Astrocyte (in vitro differentiated cells and primary cell): ENCODE data around the gene SLC35F6.

Experiments
- EZH2 ChIP-seq: IDR thresholded peaks from 2 replicates; pipeline ENCODE4 v1.6.1; 2012; ENCODE audit warnings: mild to moderate bottlenecking, low read length, inconsistent platforms; ENCODE audit not compliant: insufficient read depth
- TF ChIP-seq, protein P1 (sequence below): IDR thresholded peaks from 2 replicates; pipeline ENCODE4 v1.5.1; 2011; ENCODE audit warnings: low read depth, mild to moderate bottlenecking, inconsistent platforms, low read length, moderate library complexity; ENCODE audit not compliant: insufficient read depth

DNA sequence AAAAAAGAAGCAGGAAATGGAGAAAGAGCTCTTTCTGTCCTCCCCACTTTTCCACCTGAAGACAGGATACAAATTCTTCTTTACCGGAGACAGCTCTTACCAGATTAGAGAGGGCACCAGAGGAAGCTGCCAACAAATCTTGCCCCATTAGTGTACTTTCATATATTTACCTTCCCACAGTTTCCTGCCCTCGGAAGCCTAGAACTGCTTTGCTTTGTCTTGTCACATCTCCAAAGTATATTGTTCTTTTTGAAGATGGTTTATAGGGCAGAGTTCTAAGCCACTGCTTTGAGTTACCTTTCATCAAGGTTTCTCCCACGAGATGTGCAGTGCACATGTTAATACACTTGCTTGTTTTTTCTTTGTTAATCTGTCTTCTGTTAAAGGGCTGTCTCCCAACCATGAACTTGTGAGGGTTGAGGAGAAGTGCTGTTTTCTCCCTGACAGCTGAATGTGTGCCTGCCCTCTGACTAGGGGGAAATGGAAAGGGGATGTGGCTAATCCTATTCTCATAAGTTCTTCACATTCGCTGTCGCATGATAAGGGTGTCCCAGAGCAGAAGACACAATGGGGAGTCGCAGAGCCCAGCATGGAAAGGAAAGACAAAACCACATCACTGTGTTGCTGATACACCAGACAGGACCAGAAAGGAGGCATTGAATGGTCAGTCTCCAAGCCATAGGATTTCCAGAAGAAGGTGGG, 45.9 kb downstream of the SLC35F6 start:
- TF ChIP-seq, protein P1, sequence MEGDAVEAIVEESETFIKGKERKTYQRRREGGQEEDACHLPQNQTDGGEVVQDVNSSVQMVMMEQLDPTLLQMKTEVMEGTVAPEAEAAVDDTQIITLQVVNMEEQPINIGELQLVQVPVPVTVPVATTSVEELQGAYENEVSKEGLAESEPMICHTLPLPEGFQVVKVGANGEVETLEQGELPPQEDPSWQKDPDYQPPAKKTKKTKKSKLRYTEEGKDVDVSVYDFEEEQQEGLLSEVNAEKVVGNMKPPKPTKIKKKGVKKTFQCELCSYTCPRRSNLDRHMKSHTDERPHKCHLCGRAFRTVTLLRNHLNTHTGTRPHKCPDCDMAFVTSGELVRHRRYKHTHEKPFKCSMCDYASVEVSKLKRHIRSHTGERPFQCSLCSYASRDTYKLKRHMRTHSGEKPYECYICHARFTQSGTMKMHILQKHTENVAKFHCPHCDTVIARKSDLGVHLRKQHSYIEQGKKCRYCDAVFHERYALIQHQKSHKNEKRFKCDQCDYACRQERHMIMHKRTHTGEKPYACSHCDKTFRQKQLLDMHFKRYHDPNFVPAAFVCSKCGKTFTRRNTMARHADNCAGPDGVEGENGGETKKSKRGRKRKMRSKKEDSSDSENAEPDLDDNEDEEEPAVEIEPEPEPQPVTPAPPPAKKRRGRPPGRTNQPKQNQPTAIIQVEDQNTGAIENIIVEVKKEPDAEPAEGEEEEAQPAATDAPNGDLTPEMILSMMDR: no peak
- no peak for TF ChIP-seq EZH2
